AG09319 (cell line): ENCODE data around the gene CDK5RAP3.

Source experiments
- DNase-seq: peaks from one replicate; pipeline ENCODE4 v3.0.0-alpha.2; 2010; ENCODE audit warnings: low read depth; ENCODE audit errors: extremely low read depth
- CTCF ChIP-seq: IDR thresholded peaks from 2 replicates; pipeline ENCODE4 v1.5.1; 2011; ENCODE audit warnings: low read depth, mild to moderate bottlenecking, inconsistent platforms, low read length, moderate library complexity

The CDK5RAP3 gene

DNA sequence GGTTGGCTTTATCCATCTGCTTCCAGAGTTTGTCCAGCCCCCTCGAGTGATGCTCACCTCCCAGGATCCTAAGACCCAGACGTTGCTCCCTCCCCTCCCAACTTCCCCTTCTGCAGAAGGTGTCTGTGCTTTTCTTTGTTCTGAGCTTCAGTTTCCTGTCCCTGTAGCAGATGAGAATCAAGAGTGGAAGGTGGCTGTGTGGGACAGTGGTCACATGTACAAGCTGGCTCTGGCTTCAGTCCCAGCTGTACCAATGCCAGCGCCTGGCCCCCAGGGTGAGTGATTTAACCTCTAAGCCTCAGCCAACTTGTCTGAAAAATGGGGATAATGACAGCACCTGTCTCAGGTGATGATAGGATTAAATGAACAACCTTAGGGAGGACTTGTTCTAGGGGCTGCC lies 21.0 kb upstream of the CDK5RAP3 start:
- no peak for DNase-seq
- no peak for TF ChIP-seq CTCF

GRCh38 chr17:47950448-47950847 lies 20.5 kb upstream of the CDK5RAP3 start:
- no peak for DNase-seq
- TF ChIP-seq CTCF: no peak

DNA sequence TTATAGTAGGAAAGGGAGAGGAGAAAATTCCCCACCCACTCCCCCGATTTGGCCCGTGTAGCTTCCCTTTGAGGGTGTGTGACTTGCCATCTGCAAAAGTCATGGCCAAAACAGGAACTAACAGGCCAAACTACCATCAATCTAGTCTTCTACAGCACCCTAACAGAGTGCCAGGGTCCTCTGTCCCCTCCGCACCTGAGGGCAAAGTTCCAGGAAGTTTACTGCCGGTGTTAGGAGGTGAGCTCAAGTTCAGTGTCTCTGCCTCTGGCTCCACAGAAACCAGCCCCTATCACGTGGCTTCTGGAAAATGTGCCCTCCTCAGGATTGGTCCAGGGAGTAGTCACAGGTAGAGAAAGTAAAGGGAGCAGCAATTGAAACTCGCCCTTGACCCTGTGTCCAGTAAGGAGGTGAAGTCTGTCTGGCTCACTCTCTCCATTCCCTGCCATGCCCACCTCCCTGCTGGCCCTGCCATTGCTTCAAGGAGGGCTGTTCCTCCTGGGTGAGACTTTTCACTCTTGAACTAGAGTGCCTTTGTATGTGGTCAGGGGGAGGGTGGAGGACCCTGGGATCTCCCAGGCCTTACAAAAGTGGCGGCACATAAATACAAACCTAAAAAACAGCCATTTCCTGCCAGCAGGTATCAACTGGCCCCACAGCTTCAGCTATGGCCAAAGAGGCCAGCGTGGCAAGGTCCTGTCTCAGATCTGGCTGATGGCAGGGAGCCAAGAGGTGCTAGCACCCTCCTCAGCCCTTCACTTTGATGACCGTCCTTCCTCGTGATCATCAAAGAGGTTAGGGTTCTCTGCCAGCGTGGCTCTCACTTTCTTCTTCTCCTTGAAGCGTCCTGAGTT lies 18.5 kb upstream of the CDK5RAP3 start:
- no peak for TF ChIP-seq CTCF
- DNase-seq: no peak

- TF ChIP-seq CTCF: no peak
These were observed 17.0 kb upstream of the CDK5RAP3 start for GRCh38 chr17:47953909-47954308.

GRCh38 chr17:47955497-47956461 lies 15.1 kb upstream of the CDK5RAP3 start:
- TF ChIP-seq CTCF: no peak
- no peak for DNase-seq

More at GRCh38 chr17:47953909-47954308, 17.0 kb upstream of the CDK5RAP3 start:
- no peak for DNase-seq

- no peak for DNase-seq
- TF ChIP-seq CTCF: no peak
These were observed 13.9 kb upstream of the CDK5RAP3 start for GRCh38 chr17:47956791-47957590.
